HUES48 (cell line): ENCODE measurements around the gene NCF2.

Source experiments
- H3K27ac ChIP-seq: one replicate; pipeline ENCODE4 v1.7.0; 2013; ENCODE audit warnings: low read depth, low read length, inconsistent platforms
- H3K27me3 ChIP-seq: 2 replicates; pipeline ENCODE4 v1.6.1; 2013; ENCODE audit warnings: mild to moderate bottlenecking, low read length; ENCODE audit not compliant: control insufficient read depth, insufficient read depth
- H3K36me3 ChIP-seq: 2 replicates; pipeline ENCODE4 v1.6.1; 2013; ENCODE audit warnings: low read length; ENCODE audit not compliant: control insufficient read depth, insufficient read depth
- H3K4me1 ChIP-seq: 2 replicates; pipeline ENCODE4 v1.6.1; 2013; ENCODE audit warnings: mild to moderate bottlenecking, low read length; ENCODE audit not compliant: control insufficient read depth, insufficient read depth
- H3K4me3 ChIP-seq: 2 replicates; pipeline ENCODE4 v1.5.1; 2013; ENCODE audit warnings: mild to moderate bottlenecking, low read depth, low read length
- H3K9ac ChIP-seq: 2 replicates; pipeline ENCODE4 v1.6.1; 2013; ENCODE audit warnings: mild to moderate bottlenecking, low read depth, low read length, moderate library complexity
- H3K9me3 ChIP-seq: 2 replicates; pipeline ENCODE4 v1.6.1; 2013; ENCODE audit warnings: low read length; ENCODE audit not compliant: control insufficient read depth, insufficient read depth

The NCF2 gene

DNA sequence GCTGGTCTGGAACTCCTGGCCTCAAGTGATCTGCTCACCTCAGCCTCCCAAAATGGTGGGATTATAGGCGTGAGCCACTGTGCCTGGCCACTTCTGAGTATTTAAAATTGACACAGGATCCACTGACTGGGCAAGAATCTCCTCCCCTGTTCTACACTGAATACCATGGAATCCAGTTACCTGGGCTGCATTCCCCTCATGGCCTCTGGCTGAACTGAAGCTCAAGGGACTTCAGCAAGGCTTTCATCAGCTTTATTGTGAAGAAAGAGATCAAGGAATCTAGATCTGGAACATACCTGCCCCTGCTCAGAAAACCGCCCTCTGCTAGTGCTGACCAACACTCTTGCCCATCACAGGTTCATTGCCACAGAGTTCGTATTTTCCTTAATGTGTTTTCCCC is 20.5 kb downstream of the NCF2 start:
- no peak overlapping the region for H3K9ac ChIP-seq
- no peaks in the 10 kb centered on the region for H3K27me3 ChIP-seq
- no peak overlapping the region for H3K27ac ChIP-seq

DNA sequence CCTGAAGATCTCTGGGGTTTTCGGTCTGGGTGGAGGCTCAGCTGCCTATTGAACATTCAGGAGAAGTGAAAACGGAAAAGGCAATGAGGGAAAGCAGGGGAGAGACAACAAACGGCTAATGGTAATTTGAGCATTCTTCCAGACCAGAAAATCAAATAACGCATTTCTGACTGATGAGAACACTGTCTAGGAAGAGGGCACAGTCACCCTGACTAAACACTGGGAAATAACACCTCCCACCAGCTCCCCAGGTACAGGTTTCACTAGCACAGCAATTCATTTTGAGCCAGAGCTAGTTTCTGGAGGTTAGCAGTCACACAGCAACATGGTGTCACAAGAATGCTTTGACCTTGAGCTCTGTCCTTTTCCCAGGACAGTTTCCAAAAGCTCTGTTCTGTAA is 21.1 kb downstream of the NCF2 start:
- H3K4me1 ChIP-seq, result no peaks in the 10 kb centered on the region; the same call in 1 of the 2 replicates
- no peaks in the 10 kb centered on the region for H3K9me3 ChIP-seq
- H3K4me3 ChIP-seq, result no peak overlapping the region
- no peaks in the 10 kb centered on the region for H3K36me3 ChIP-seq
- no peak overlapping the region for H3K9ac ChIP-seq
- H3K27me3 ChIP-seq, result no peaks in the 10 kb centered on the region
- H3K27ac ChIP-seq, result no peak overlapping the region

More for the DNA sequence above, 20.5 kb downstream of the NCF2 start:
- no peaks in the 10 kb centered on the region; the same call in 1 of the 2 replicates for H3K4me1 ChIP-seq
- H3K9me3 ChIP-seq, result no peaks in the 10 kb centered on the region
- no peaks in the 10 kb centered on the region for H3K36me3 ChIP-seq
- H3K4me3 ChIP-seq, result no peak overlapping the region

DNA sequence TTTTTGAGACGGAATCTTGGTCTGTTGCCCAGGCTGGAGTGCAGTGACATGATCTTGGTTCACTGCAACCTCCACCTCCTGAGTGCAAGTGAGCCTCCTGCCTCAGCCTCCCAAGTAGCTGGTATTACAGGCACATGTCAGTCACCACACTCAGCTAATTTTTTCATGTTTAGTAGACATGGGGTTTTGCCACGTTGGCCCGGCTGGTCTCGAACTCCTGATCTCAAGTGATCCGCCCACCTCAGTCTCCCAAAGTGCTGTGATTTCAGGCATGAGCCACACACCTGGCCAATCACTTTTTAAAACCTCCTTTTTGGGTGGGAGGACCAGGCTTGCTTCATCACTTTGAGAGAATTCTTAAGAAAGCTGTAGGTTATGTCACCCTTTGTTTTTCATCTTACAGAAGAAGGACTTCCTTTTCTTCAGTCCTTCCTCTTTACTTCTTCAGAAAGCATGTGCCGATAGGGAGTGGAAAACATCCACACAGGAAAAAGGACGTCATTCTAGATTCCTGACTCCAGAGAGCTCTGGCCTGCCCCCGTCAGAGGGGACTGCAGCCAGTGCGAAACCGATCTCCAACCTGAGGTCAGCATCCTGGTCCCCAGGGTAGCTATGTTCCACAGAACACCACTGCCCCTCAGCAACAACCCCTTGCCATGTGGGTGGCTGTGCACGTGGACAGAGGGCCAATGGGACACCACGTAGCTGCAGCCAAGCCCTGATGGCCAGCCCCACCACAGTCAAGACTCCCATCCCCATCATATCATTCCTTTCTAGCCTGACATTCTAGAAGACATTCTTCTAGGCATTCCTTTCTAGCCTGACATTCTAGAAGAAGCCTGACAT is 21.9 kb downstream of the NCF2 start:
- no peaks in the 10 kb centered on the region for H3K27me3 ChIP-seq
- no peak overlapping the region for H3K9ac ChIP-seq
- H3K4me3 ChIP-seq, result no peak overlapping the region
- no peaks in the 10 kb centered on the region for H3K36me3 ChIP-seq
- no peaks in the 10 kb centered on the region; the same call in 1 of the 2 replicates for H3K4me1 ChIP-seq
- no peaks in the 10 kb centered on the region for H3K9me3 ChIP-seq
- H3K27ac ChIP-seq, result no peak overlapping the region

GRCh38 chr1:183567584-183567983 is 22.7 kb downstream of the NCF2 start:
- Histone ChIP-seq H3K9ac (no peak overlapping the region), H3K27ac (no peak overlapping the region), H3K27me3 (no peaks in the 10 kb centered on the region), H3K36me3 (no peaks in the 10 kb centered on the region), H3K9me3 (no peaks in the 10 kb centered on the region), H3K4me3 (no peak overlapping the region), H3K4me1 (no peaks in the 10 kb centered on the region; the same call in 1 of the 2 replicates)

GRCh38 chr1:183566026-183566425 is 24.2 kb downstream of the NCF2 start:
- Histone ChIP-seq H3K9ac (no peak overlapping the region), H3K27me3 (no peaks in the 10 kb centered on the region), H3K36me3 (no peaks in the 10 kb centered on the region), H3K27ac (no peak overlapping the region), H3K9me3 (no peaks in the 10 kb centered on the region), H3K4me1 (no peaks in the 10 kb centered on the region; the same call in 1 of the 2 replicates), H3K4me3 (no peak overlapping the region)

GRCh38 chr1:183565261-183565660 is 25.0 kb downstream of the NCF2 start:
- no peak overlapping the region for H3K27ac ChIP-seq
- no peaks in the 10 kb centered on the region; the same call in 1 of the 2 replicates for H3K4me1 ChIP-seq
- no peaks in the 10 kb centered on the region for H3K36me3 ChIP-seq
- no peak overlapping the region for H3K9ac ChIP-seq
- no peaks in the 10 kb centered on the region for H3K27me3 ChIP-seq
- H3K9me3 ChIP-seq, result no peaks in the 10 kb centered on the region
- no peak overlapping the region for H3K4me3 ChIP-seq

DNA sequence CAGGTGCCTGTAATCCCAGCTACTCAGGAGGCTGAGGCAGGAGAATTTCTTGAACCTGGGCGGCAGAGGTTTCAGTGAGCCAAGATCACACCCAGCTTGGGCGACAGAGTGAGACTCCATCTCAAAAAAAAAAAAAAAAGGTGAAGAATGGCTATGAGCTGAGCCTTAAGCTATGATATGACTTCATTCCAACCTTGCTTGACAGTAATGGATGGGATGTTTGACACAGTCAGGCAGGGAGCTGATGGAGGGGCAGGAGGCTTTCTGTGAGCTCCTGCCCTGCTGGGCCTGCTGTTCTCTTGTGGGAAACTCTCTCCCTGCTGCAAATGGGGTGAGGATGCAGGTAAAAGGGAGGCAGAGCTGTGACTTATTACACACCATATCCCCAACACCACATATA is 27.6 kb downstream of the NCF2 start:
- Histone ChIP-seq H3K9ac (no peak overlapping the region), H3K4me1 (no peaks in the 10 kb centered on the region), H3K27me3 (no peaks in the 10 kb centered on the region), H3K36me3 (no peaks in the 10 kb centered on the region), H3K9me3 (no peaks in the 10 kb centered on the region), H3K27ac (no peak overlapping the region), H3K4me3 (no peak overlapping the region)

- Histone ChIP-seq H3K27ac (no peak overlapping the region), H3K27me3 (no peaks in the 10 kb centered on the region), H3K9me3 (no peaks in the 10 kb centered on the region), H3K4me3 (no peak overlapping the region), H3K36me3 (peaks cover 24% of the 10 kb centered on the region), H3K4me1 (no peaks in the 10 kb centered on the region), H3K9ac (no peak overlapping the region)
Observed at GRCh38 chr1:183559061-183559460, 31.2 kb downstream of the NCF2 start.

DNA sequence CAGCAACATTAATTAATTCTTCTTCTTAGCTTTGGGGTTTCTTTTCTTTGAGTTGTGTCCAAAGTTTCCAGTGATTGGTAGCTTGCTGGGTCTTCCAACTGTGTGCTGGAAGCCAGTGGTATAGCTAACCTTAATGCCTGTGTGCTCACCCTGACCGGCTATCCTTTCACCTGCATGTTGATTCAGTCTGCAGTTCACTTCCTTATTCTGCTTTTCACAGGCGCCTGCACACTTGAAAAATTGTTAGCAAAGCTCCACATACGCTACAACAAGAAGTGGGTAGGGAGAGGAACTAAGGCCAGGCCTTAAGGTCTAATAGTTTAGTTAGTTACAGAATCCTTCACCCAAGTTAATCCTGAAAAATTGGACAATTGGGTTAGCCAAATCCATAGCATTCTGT is 35.7 kb downstream of the NCF2 start:
- H3K9me3 ChIP-seq, result no peaks in the 10 kb centered on the region
- no peaks in the 10 kb centered on the region for H3K27me3 ChIP-seq
- H3K27ac ChIP-seq, result no peak overlapping the region
- peaks cover 7% of the 10 kb centered on the region; the same call in 1 of the 2 replicates for H3K4me1 ChIP-seq
- H3K9ac ChIP-seq, result no peak overlapping the region
- H3K4me3 ChIP-seq, result no peak overlapping the region
- peaks cover 69% of the 10 kb centered on the region for H3K36me3 ChIP-seq

- Histone ChIP-seq H3K4me1 (peaks cover 7% of the 10 kb centered on the region; the same call in 1 of the 2 replicates), H3K9ac (no peak overlapping the region), H3K36me3 (peaks cover 77% of the 10 kb centered on the region), H3K27me3 (no peaks in the 10 kb centered on the region), H3K4me3 (no peak overlapping the region), H3K27ac (no peak overlapping the region), H3K9me3 (no peaks in the 10 kb centered on the region)
Observed at GRCh38 chr1:183553764-183554163, 36.5 kb downstream of the NCF2 start.

- Histone ChIP-seq H3K9me3 (no peaks in the 10 kb centered on the region), H3K27ac (no peak overlapping the region), H3K9ac (no peak overlapping the region), H3K27me3 (no peaks in the 10 kb centered on the region), H3K4me3 (no peak overlapping the region), H3K36me3 (peaks cover 81% of the 10 kb centered on the region), H3K4me1 (peaks cover 7% of the 10 kb centered on the region; the same call in 1 of the 2 replicates)
Observed at GRCh38 chr1:183553331-183553730, 36.9 kb downstream of the NCF2 start.
